GM15510 (cell line): ENCODE measurements around the gene CLDN3.

Experiments used
- POLR2A ChIP-seq: IDR thresholded peaks from 3 replicates; pipeline ENCODE4 v1.6.1; 2011; ENCODE audit warnings: borderline replicate concordance; ENCODE audit not compliant: insufficient read length; ENCODE audit errors: extremely low read depth

CLDN3 gene

DNA sequence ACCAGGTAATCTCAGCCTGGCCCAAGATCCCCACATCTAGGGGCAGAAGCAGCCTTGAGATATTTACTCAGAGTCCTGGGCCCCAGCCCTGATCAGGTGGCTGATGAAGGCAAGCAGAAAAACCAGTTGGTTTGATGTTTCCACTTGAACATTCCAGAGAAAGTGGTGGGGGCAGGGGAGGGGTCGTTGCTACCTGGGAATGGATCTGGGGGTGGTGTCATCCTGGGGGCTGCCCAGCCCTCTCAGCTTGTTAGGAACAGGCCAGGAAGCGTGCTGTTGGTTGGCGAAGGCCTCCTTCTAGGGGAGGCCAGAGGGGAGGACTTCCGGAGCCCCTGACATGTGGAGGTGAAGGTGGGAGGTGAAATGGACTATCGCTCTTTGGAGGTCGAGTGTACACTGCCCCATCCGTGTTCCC lies 27.7 kb downstream of the CLDN3 start:
- no peak for TF ChIP-seq POLR2A

DNA sequence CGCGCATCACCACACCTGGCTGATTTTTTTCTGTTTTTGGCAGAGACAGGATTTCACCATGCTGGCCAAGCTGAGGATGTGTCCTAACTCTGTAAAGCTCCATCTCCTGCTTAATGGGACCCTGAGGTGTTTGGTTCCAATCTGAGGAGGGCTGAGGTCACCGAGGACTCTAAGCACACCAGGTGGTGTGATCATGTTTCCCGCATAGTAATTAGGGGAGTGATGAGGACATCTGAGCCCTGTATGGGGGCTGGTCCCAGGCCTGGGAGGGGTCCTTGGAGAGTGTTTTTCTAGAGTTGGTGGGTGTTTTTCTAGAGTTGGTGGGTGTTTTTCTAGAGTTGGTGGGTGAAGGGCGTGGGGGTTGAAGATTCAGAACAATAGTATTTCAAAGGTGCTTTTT lies 28.5 kb downstream of the CLDN3 start:
- no peak for TF ChIP-seq POLR2A

DNA sequence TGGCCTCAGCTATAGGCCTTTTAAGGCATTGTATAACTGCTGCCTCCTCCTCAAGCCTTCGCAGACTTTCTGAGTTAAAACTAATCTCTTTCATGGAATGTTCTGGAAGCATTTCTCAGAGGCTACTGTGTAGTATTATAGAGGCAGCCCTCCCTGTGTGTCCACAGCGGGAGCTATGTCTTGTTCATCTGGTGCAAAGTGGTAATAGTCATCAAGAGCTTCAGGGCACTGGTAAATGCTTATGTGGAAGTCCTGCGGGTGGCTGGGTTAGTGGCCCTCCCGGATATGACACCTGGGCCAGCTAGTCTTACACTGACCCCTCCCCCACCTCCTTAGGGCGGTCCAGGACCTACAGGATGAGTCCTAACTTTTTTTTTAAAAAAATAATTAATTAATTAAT lies 29.3 kb downstream of the CLDN3 start:
- no peak for TF ChIP-seq POLR2A

DNA sequence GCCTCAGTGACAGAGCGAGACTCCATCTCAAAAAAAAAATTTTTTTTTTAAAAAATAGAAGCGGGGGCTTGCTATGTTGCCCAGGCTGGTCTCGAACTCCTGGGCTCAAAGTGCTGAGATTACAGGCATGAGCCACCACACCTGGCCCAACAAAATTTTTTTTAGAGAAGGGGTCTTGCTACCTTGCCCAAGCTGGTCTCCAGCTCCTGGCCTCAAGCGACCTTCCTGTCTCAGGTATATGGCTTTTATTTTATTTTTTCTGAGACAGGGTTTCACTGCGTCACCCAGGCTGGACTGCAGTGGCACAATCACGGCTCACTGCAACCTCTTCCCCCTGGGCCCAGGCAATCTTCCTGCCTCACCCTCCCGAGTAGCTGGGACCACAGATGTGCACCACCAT lies 29.9 kb downstream of the CLDN3 start:
- no peak for TF ChIP-seq POLR2A

DNA sequence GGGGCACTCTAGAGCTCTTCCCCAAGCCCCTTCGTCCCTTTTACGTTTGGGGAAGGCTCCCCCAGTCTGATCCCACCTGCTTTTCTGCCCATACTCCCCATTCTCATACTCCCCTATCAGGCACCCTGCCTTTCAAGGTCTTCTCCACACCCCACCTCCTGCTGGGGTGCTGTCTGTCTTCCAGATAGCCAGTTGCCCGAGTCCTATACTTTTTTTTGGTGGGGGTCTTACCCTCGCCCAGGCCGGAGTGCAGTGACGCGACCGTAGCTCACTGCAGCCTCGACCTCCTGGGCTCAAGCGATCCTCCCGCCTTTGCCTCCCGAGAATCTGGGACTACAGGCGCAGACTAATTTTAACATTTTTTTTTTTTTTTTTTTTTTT lies 30.7 kb downstream of the CLDN3 start:
- TF ChIP-seq POLR2A, result no peak

DNA sequence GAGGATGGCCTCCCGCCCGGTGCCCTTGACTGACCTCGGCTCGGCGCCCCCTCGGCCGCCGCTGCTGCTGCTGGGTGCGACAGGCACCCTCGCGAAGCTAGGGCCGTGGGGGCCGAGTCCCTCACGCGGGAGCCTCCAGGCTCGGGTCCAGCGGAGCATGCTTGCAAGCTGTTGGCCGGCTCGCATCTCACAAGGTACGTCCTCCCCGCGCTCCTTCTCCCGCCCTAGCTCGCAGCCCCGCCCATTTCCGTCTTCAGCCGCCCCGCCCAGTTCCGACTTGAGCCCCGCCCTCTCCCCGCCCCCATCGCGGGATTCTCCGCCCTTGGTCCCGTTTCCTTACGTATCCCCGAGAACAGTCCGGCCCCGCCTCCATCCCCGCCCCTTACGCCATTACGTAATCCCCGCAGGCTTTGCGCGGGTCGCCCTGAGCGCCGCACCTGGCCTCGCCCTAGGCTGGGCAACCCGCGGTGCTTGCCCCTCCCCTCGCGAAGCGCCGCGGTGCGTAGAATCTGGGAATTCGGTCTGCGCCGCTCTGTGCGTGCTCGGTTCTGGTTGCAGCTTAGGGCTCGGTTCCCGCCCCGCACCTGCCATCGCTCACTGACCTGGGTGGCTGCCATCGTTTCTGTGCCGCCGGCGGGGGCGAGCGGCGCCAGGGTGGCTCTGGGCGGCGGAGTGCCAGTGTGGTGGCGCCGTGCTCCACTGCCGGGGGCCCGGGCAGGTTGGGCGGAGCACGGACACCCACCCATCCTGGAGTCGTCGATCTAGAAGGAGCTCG lies 31.3 kb downstream of the CLDN3 start, which contains the start of gene ABHD11:
TSS of gene ABHD11 (minus strand) at position 191 of the 775 bp plus-strand sequence. CDS start at position 159, 32 bp downstream.
- peak; percentile 69 for TF ChIP-seq POLR2A

DNA sequence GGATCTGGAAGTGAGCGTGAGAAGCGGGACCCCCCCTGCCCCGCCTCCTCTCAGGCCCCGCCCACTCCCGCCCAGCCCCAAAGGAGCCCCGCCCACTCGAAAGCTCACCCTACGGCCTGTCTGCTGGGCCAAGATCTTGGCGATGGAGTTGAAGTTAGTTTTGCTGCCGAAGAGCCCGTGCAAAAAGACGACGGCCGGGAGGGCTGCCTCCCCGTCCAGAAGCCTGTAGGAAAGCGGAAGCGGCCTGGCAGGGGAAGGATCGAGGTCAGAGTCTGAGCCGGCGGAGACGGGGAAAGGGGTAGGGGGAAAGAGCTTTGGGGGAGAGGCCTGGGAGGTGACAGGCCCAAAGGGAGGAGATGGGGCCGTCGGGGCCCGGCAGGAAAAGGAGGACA lies 31.9 kb downstream of the CLDN3 start:
- TF ChIP-seq POLR2A, result peak; percentile 4

DNA sequence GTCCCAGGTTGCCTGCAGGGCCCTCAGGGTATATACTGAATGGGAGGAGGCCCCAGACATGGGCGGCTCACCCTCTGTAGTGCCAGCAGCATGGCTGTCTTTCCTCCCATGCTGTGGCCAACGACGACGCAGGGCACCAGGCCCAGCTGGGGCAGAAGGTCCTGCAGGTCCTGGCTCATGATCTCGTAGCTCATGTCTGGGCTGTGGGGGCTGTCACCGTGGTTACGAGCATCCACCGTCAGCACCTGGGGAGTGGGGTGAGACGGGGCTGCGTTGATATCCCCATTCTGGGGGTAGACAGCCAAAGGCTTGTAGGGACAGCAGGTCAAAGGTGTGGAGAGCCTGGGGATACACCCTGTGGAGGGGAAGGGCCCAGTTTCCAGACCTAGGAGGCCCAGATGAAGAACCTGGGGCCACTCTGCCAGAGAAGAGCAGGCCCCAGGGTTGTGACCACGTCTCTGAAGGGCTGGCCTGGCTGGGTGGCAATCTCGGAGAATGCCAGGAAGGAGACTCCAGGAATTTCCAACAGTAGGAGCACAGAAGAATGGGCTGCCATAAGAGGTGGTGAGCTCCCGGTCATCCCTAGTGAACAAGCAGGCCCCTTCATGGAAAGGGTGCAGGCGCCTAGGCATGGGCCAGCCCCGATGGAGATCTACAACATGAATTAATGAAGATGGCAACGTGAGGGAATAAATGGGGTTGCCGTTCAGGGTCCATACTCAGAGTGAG lies 32.4 kb downstream of the CLDN3 start:
- no peak for TF ChIP-seq POLR2A

DNA sequence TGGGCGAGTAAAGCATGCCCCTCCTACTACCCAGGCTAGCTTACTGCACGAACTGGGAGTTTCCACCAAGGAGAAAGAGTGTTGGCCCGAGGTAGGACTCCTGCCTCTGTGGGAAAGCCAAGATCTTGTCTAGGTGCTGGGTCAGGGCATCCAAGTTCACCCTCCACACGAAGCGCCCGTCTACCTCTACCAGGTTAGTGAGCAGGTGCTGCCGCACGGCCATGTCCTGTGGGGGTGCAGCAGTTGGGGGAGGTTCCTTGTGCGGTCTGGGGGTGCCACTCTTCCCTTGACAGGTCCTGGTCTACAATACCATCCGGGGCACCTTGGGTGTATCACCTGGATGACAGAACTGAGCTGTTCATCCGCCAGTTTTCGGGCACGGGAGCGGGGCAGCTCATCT lies 33.2 kb downstream of the CLDN3 start:
- no peak for TF ChIP-seq POLR2A

DNA sequence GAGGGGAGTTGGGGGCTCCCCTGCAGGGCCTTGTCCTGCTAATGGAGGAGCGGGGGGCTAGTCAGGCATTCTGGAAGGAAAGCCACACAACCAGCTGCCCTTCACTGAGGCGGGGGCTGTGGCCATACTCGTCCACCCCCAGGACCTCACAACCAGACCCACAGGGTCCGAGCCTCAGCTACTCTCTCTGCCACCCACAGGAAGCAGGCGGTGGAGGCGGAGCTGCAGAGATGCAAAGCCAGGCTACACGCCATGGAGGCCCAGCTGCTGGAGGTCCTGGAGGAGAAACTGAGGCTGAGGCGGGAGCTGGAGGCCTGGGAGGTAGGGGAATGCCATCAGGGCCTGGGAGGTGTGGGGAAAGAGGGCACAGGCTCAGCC lies 34.6 kb downstream of the CLDN3 start:
- no peak for TF ChIP-seq POLR2A

DNA sequence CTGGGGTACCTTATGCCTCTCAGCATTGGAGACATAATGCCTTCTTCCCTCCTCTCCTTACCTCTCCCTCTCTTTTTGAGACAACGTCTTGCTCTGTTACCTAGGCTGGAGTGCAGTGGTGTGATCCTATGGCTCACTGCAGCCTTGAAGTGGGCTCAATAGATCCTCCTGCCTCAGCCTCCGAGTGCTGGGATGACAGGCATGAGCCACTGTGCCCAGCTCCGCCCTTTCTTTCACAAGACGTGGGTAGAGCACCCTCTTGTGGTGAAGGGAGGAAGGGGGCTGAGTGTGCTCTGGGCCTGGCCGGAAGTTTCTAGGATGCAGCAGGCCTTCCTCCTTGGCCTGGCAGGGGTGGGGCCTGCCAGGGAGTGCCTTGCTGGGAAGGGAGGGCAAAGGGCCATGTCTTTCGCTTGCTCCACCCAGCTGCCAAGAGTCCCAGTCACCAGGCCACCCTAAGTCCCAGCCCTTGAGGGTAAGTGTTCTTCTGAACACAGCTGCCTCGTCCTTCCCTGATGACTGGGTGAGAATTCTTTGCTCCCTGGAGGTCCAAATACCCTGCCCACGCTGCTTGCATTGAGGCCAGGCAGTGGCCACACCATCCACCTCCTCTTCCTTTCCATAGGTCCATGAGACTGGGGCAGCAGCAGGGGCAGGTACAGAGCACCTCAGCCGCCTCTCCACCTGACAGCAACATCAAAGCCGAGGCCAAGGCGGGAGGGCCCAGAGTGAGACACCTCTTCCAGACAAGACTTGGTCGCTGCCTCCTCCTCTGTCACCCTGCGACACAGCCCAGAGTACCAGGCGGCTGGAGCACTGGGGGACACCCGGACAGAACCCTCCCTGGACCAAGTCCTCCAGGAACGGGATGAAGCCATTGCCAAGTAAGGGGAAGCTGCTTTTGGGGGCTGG lies 35.2 kb downstream of the CLDN3 start:
- TF ChIP-seq POLR2A, result peak; percentile 26

DNA sequence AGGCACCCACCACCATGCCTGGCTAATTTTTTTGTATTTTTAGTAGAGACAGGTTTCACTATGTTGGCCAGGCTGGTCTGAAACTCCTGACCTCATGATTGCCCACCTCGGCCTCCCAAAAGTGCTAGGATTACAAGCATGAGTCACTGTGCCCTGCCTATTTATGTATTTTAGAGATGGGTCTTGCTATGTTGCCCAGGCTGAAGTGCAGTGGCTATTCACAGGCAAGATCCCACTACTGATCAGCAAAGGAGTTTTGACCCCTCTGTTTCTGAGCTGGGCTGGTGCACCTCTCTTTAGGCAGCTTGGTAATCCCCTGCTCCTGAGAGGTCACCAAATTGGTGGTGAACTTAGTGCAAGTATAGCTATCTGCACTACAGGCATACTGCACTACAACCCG lies 37.7 kb downstream of the CLDN3 start:
- TF ChIP-seq POLR2A, result no peak

DNA sequence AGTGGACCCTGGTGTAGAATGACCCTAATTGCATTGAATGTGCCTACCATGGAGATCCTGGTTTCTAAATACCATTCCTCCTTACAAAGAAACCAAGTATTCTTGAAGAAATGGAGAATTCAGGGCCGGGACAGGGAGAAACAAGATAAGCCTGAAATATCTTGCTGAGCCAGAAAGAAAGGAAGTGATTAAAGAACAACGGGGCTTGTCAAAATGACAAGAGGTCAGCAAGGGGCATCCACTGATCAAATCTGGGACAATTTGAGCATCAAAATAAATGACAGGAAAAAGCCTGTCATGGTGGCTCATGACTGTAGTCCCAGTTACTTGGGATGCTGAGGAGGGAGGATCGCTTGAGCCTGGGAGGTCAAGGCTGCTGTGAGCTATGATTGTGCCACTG lies 39.6 kb downstream of the CLDN3 start:
- no peak for TF ChIP-seq POLR2A

DNA sequence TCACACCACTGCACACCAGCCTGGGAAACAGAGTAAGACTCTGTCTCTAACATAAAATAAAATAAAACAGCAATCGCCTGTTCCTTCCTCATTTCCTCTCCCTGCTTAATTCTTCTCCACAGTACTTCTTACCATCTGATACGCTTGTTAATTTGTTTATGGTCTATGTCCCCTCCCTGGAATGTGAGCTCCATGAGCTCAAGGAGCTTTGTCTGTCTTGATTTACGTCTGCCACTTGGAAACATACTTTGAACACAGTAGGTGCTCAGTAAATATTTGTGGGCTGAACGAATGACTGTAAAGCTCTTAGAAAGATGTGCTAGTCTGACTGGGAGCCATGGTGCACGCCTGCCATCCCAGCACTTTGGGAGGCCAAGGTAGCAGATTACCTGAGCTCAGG lies 41.5 kb downstream of the CLDN3 start:
- TF ChIP-seq POLR2A, result no peak

DNA sequence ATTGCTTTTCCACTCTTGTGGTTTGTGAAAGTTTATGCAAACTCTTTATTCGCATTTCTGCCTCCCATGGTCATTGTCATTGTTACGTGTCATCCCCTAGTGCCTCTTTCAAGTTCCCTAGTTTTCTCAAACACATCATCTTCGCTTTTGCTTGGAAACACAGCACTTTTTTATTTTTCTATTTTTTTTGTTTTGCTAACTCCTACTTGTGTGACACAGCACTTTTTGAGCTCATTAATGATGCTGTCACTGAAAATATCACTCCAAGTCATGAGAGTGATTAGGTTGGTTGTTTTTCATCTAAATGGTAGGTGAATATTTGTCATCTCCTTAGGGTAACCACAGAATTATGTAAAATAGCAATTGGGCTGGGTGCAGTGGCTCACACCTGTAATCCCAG lies 42.1 kb downstream of the CLDN3 start:
- TF ChIP-seq POLR2A, result no peak
